Measurements from ENCODE around the gene TRIM14.

DNA sequence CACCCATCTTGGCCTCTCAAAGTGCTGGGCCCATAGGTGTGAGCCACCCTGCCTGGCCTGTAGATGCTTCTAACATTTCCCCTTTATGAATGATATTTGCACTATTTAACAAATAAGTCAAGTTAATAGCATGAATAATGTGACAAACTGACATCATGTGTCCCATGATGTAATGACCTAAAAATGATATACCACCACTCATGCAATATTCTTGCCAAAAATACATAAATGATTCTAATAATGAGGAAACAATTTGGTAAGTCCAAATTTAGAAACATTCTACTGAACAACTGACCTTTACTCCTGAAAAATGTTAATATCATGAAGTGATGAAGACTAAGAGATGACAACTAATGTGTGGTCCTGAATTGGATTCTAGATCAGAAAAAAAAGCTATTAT is 33.5 kb upstream of the TRIM14 start:
- TF ChIP-seq CTCF (IDR thresholded peaks at IDR 0.05) (no peak), HMGXB4 (CRISPR knock-in tag; IDR thresholded peaks at IDR 0.05; ENCODE audit: borderline replicate concordance) (no peak), POLR2A (IDR thresholded peaks at IDR 0.05; ENCODE audit: low read length) (no peak), TP53 (CRISPR knock-in tag; IDR thresholded peaks at IDR 0.05) (no peak)
- TF ChIP-seq, protein P1, sequence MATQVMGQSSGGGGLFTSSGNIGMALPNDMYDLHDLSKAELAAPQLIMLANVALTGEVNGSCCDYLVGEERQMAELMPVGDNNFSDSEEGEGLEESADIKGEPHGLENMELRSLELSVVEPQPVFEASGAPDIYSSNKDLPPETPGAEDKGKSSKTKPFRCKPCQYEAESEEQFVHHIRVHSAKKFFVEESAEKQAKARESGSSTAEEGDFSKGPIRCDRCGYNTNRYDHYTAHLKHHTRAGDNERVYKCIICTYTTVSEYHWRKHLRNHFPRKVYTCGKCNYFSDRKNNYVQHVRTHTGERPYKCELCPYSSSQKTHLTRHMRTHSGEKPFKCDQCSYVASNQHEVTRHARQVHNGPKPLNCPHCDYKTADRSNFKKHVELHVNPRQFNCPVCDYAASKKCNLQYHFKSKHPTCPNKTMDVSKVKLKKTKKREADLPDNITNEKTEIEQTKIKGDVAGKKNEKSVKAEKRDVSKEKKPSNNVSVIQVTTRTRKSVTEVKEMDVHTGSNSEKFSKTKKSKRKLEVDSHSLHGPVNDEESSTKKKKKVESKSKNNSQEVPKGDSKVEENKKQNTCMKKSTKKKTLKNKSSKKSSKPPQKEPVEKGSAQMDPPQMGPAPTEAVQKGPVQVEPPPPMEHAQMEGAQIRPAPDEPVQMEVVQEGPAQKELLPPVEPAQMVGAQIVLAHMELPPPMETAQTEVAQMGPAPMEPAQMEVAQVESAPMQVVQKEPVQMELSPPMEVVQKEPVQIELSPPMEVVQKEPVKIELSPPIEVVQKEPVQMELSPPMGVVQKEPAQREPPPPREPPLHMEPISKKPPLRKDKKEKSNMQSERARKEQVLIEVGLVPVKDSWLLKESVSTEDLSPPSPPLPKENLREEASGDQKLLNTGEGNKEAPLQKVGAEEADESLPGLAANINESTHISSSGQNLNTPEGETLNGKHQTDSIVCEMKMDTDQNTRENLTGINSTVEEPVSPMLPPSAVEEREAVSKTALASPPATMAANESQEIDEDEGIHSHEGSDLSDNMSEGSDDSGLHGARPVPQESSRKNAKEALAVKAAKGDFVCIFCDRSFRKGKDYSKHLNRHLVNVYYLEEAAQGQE (IDR thresholded peaks at IDR 0.05): no peak
- TF ChIP-seq, protein P2, sequence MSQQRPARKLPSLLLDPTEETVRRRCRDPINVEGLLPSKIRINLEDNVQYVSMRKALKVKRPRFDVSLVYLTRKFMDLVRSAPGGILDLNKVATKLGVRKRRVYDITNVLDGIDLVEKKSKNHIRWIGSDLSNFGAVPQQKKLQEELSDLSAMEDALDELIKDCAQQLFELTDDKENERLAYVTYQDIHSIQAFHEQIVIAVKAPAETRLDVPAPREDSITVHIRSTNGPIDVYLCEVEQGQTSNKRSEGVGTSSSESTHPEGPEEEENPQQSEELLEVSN (IDR thresholded peaks at IDR 0.05; ENCODE audit: borderline replicate concordance, low read depth): no peak
